H7 (cell line): ENCODE data around the gene PDIA2. TPM values are rescaled to one million over a fixed set of nuclear protein-coding genes. Genes with fewer than 3 reads are reported as not detected.

Experiments used
- DNase-seq: peaks from one replicate; pipeline ENCODE4 v3.0.0; 2012
- H3K27me3 ChIP-seq: 2 replicates; pipeline ENCODE4 v1.6.0; 2011; ENCODE audit warnings: mild to moderate bottlenecking, low read length; ENCODE audit not compliant: control insufficient read depth, insufficient read depth
- H3K36me3 ChIP-seq: replicated peaks from 2 replicates; pipeline ENCODE4 v1.5.1; 2011; ENCODE audit warnings: low read length; ENCODE audit not compliant: control insufficient read depth, insufficient read depth
- H3K4me3 ChIP-seq: 2 replicates; pipeline ENCODE4 v1.5.1; 2011; ENCODE audit warnings: low read depth, mild to moderate bottlenecking, control low read depth, low read length, moderate library complexity; ENCODE audit not compliant: insufficient read depth
- total RNA-seq: library from RNA; depleted of rRNA; stranded (reverse); fragments of >200 nt; shearing (Covaris generic); gene quantifications from 2 replicates; pipeline ENCODE4 v1.2.3, GENCODE V29; 2014; rRNA removed

PDIA2 gene, protein sequence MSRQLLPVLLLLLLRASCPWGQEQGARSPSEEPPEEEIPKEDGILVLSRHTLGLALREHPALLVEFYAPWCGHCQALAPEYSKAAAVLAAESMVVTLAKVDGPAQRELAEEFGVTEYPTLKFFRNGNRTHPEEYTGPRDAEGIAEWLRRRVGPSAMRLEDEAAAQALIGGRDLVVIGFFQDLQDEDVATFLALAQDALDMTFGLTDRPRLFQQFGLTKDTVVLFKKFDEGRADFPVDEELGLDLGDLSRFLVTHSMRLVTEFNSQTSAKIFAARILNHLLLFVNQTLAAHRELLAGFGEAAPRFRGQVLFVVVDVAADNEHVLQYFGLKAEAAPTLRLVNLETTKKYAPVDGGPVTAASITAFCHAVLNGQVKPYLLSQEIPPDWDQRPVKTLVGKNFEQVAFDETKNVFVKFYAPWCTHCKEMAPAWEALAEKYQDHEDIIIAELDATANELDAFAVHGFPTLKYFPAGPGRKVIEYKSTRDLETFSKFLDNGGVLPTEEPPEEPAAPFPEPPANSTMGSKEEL
- 0.15 and 2.1 TPM in 2 replicates for total RNA-seq

DNA sequence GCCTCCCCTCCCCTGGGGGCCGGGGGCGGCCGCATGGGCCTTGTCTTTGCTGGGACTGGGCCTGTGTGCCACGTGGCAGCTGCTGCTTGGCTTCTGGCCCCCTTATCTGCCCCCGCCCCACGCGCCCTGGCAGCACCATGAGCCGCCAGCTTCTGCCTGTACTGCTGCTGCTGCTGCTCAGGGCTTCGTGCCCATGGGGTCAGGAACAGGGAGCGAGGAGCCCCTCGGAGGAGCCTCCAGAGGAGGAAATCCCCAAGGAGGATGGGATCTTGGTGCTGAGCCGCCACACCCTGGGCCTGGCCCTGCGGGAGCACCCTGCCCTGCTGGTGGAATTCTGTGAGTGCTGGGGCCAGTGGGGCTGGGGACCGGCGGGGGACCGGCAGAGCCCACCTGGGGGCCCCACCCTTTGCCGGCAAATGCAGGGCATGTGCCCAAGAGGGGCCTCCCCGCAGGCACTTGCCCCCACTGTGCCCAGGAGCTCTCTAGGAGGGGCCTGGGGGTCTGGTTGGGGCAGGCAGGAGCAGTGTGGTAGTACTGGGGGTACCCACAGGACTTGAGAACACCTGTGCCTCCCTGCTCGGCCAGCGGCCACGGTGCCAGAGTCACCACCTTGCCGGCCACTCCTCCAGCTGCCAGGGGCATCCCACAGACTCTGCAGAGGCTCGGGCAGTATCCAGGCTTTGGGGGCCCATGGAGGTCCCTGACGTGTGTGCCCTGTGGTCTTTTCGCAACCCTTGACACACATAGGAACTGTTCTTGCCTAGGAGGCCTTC is at the start of gene PDIA2:
TSS of gene PDIA2 (plus strand) at position 132 of the 773 bp plus-strand sequence. CDS start at position 138, 6 bp downstream.
- peaks cover 32% of the 10 kb centered on the region for H3K27me3 ChIP-seq
- H3K36me3 ChIP-seq, result peaks cover 2% of the 10 kb centered on the region
- no peak for DNase-seq
- H3K4me3 ChIP-seq, result no peak within 1 kb of the TSS

DNA sequence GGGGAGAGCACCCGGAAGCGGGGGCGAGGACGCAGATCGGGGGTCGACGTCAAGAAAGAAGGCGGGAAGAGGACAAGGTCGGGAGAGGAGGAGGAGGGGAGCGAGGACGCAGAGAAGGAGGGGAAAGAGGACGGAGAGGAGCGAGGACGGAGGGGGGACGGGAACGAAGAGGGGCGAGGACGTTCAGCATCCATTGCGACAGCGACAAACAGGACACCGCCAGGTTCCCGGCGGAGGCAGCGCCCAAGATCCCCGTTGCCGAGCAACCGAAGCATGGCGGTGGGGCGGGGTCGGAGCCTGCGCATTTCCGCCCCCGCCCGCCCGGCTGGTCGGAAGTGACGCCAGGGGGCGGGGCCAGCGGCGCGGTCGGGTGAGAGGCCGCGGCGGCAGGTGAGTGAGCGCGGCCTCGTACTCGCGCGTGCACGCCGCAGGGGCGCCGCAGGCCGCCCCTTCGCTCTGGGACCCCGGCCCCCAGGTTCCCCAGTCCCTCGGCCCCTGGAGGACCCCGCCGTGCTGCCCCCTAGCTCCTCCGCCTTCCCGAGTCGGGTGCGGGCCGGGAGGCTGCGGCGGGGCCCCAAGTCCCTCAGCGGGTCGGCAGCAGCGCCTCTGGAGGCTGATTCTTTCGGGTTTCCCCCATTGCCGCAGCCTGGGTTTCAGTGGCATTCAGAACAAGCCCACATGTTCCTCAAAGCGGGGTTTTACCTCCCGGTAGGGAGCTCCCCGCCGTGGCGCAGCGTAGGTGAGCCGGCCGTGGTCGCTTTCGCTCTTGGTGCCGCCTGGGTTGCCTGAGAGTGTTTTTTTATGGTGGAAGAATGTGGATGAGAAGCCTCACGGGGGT is 48.3 kb upstream of the PDIA2 start, which contains the start of gene FAM234A:
TSS of gene FAM234A (plus strand) at position 354 of the 838 bp plus-strand sequence. CDS start 19,593 bp downstream, outside the sequence.
- peak; percentile 99 for DNase-seq
- H3K27me3 ChIP-seq, result no peaks in the 10 kb centered on the region

DNA sequence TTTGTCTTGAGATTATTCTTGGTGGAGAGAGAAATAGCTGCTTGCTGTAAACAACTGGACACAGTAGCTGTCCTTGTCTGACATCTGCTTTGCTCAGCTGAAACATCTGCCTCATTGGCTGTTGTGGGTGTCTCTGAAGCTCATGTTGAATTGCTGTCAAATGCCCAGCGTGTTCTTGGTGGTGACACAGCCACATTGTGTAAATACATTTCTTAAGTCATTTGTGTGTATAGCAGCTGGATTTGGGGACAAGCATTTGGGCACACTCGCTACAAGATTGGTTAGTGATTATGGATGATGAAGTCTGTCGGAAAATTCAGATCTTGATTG is 43.1 kb upstream of the PDIA2 start:
- no peaks in the 10 kb centered on the region for H3K36me3 ChIP-seq
- DNase-seq, result no peak
- H3K4me3 ChIP-seq, result no peak overlapping the region
- H3K27me3 ChIP-seq, result no peaks in the 10 kb centered on the region

More for the DNA sequence above, 48.3 kb upstream of the PDIA2 start, which contains the start of gene FAM234A:
- Histone ChIP-seq H3K4me3 (peak within 1 kb of the TSS; percentile 89), H3K36me3 (no peaks in the 10 kb centered on the region)

DNA sequence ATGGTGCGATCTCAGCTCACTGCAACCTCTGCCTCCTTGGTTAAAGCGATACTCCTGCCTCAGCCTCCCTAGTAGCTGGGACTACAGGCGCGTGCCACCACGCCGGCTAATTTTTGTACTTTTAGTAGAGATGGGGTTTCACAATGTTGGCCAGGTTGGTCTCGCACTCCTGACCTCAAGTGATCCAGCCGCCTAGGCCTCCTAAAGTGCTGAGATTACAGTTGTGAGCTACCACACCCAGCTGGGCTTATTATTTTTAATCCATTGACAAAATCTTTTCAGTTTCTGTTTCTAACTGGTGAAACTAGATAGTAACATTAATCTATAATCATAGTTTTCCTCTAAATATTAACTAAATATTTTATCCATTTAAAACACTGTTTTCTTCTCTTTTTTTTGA is 42.4 kb upstream of the PDIA2 start:
- no peak overlapping the region for H3K4me3 ChIP-seq
- no peak for DNase-seq
- no peaks in the 10 kb centered on the region for H3K27me3 ChIP-seq
- no peaks in the 10 kb centered on the region for H3K36me3 ChIP-seq

DNA sequence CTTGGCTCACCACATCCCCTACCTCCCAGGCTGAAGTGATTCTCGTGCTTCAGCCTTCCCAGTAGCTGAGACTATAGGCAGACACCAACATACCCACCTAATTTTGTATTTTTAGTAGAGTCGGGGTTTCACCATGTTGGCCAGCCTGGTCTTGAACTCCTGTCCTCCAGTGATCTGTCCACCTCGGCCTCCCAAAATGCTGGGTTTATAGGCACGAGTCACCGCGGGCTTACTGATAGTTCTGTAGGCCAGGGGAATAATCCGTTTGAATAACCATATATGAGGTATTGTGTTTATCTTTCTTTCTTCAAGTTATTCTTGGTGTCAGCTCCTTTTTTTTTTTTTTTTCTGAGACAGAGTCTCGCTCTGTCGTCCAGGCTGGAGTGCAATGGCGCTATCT is 40.7 kb upstream of the PDIA2 start:
- Histone ChIP-seq H3K36me3 (no peaks in the 10 kb centered on the region), H3K27me3 (no peaks in the 10 kb centered on the region), H3K4me3 (no peak overlapping the region)
- no peak for DNase-seq

DNA sequence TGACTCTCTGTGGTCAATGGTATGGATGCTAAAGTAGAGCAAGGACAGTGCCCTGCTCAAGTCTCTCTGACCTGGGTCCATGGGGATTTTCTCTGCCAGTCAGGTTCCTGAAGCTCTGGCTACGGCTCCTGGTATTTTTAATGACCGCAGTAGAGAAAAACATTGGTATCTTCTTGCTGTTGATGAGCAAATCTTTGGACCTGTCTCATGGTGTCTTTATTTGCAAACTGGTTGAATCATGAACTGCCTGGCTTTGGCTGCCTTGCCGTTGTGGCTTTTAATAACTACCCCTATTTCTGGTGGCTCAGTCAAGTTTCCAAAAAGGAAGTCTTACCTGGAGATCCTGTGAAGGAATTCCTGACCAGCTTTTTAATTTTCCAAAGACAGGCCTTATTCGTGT is 39.6 kb upstream of the PDIA2 start:
- Histone ChIP-seq H3K27me3 (no peaks in the 10 kb centered on the region), H3K36me3 (no peaks in the 10 kb centered on the region), H3K4me3 (no peak overlapping the region)
- DNase-seq, result no peak

DNA sequence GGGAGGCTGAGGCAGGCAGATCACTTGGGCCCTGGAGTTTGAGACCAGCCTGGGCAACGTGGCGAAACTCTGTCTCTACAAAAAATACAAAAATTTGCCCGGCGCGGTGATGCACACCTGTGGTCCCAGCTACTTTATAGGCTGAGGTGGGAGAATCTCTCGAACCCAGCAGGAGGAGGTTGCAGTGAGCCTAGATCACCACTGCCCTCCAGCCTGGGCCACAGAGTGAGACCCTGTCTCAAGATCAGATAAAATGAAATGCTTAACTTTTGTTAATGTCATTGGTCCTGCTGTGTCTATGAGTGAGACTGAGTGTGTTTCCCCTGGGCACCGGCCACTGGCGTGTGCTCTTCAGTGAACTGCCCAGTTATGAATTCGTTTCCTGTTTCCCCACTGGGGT is 37.9 kb upstream of the PDIA2 start:
- DNase-seq, result no peak
- H3K27me3 ChIP-seq, result no peaks in the 10 kb centered on the region
- H3K4me3 ChIP-seq, result no peak overlapping the region
- H3K36me3 ChIP-seq, result 0 out of 2 replicates have a peak, but pooled peaks cover 1% of the 10 kb centered on the region

DNA sequence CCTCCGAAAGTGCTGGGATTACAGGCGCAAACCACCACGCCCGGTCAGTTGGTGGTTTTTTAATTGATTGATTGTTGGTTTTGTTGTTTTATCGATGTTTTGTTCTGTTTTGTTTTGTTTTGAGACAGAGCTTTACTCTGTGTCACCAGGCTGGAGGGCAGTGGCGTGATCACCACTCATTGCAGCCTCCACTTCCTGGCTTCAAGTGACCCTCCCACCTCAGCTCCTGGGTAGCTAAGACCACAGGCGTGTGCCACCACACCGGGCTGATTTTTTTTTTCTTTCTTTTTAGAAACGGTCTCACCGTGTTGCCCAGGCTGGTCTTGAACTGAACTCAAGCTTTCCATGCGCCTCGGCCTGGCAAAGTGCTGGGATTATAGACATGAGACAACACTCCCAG is 35.9 kb upstream of the PDIA2 start:
- H3K36me3 ChIP-seq, result 0 out of 2 replicates have a peak, but pooled peaks cover 1% of the 10 kb centered on the region
- no peak for DNase-seq
- no peaks in the 10 kb centered on the region for H3K27me3 ChIP-seq
- H3K4me3 ChIP-seq, result no peak overlapping the region

DNA sequence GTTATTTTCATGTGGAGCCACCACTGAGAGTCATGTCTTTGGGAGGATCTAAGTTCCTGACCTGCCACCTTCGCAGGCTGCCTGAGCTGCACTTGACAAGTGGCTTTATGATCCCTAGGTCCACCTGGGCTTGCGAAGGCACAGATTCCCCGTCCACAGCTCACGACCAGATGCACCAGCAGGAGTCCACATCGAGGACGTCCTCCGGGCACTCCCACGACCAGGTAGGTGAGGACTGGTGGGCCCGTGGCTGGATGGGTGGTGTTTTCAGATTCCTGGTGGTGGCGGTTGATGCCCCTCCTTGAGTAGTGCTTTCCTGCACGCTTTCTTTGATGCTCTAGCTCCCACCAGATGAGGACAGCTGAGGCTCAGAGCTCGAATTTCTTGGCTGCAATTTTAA is 33.5 kb upstream of the PDIA2 start:
- peak; percentile 46 for DNase-seq
- no peaks in the 10 kb centered on the region for H3K27me3 ChIP-seq
- H3K4me3 ChIP-seq, result no peak overlapping the region
- H3K36me3 ChIP-seq, result 0 out of 2 replicates have a peak, but pooled peaks cover 3% of the 10 kb centered on the region

DNA sequence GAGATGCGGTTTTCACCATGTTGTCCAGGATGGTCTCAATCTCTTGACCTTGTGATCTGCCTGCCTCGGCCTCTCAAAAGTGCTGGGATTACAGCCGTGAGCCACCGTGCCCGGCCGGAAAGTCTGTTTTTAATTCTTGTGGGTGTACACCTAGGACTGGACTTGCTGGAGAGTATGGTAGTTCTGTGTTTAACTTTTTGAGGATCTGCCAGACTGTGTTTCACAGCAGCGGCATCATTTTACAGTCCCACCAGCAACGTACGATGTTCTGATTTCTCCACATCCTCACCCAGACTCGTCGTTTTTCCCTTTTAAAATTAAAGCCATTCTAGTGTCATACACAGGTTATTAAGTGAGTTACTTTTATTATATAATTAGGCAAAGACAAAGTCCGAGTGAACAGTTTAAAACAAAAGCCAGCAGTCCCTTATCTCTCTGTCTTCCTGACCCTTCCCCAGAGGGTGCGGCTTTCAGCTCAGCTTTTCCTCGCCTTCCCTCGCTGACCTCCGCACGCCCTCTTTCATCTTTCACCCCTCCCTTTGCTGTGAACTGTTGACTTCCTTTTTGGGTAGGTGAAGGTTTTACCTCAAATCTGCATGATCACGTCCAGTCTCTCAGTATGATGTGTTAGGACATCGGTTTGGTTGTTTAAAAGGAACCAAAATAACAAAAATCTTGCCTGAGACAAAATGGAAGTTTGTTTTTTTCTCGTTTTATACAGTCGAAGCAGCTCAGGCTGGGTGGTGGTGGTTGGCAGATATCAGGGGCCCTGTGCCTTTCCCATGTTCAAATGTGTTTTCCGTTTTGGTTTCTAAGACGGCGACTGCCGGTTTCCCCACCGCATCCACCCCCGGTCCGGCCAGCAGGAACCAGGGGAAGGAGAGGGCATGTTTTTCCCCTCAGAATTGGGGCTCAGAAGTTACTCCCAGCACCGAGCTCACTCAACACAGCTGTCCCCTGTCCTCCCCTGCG is 30.3 kb upstream of the PDIA2 start:
- peaks cover 4% of the 10 kb centered on the region for H3K36me3 ChIP-seq
- DNase-seq, result no peak
- no peak overlapping the region for H3K4me3 ChIP-seq
- H3K27me3 ChIP-seq, result no peaks in the 10 kb centered on the region

DNA sequence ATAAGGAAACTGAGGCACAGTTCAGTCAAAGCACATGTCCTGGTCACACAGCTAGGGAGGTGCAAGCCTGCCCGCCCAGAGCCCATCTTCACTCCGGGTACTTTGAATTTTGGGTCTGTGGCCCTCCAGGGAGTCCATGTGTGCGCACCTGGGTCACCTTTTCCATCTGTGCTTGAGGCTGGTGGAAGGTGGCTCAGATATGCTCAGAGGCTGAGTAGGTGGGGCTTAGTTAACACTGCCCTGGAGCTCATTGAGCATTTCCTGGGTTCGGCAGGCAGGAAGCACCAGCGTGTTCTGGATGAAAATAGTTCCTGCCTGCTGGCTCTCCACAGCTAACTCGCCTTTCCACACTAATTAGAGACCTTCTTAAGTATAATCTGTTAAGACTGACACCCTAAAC is 29.1 kb upstream of the PDIA2 start:
- Histone ChIP-seq H3K4me3 (no peak overlapping the region), H3K27me3 (no peaks in the 10 kb centered on the region), H3K36me3 (peaks cover 4% of the 10 kb centered on the region)
- no peak for DNase-seq

DNA sequence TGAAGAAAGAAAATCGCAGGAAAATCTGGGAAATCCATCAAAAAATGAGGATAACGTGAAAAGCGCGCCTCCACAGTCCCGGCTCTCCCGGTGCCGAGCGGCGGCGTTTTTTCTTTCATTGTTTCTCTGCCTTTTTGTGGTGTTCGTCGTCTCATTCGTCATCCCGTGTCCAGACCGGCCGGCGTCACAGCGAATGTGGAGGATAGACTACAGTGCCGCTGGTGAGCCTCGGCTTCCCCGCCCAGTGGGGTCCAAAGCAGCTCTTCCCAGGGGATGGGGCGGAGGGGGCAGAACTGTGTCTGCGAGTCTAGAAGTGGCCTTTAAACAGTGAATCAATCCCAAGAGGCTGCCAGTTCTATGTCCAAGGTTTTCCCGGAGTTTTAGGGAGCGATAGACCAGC is 28.5 kb upstream of the PDIA2 start:
- H3K4me3 ChIP-seq, result no peak overlapping the region
- H3K36me3 ChIP-seq, result peaks cover 3% of the 10 kb centered on the region
- no peaks in the 10 kb centered on the region for H3K27me3 ChIP-seq
- DNase-seq, result no peak

DNA sequence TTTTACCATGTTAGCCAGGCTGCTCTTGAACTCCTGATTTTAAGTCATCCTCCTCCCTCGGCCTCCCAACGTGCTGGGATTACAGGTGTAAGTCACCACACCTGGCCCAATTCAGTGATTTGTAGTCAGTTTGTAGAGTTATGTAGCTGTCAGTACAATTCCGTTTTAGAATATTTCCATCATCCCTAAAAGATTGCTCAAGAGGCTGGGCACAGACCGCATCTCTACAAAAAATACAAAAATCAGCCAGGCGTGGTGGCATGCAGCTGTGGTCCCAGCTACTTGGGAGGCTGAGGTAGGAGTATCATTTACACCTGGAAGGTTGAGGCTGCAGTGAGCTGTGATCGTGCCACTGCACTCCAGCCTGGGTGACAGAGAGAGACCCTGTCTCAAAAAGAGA is 27.8 kb upstream of the PDIA2 start:
- no peaks in the 10 kb centered on the region for H3K27me3 ChIP-seq
- no peak overlapping the region for H3K4me3 ChIP-seq
- DNase-seq, result no peak

More for the DNA sequence above, 27.8 kb upstream of the PDIA2 start:
- peaks cover 7% of the 10 kb centered on the region for H3K36me3 ChIP-seq
